ENCODE results near the gene WRAP73.

The WRAP73 gene

DNA sequence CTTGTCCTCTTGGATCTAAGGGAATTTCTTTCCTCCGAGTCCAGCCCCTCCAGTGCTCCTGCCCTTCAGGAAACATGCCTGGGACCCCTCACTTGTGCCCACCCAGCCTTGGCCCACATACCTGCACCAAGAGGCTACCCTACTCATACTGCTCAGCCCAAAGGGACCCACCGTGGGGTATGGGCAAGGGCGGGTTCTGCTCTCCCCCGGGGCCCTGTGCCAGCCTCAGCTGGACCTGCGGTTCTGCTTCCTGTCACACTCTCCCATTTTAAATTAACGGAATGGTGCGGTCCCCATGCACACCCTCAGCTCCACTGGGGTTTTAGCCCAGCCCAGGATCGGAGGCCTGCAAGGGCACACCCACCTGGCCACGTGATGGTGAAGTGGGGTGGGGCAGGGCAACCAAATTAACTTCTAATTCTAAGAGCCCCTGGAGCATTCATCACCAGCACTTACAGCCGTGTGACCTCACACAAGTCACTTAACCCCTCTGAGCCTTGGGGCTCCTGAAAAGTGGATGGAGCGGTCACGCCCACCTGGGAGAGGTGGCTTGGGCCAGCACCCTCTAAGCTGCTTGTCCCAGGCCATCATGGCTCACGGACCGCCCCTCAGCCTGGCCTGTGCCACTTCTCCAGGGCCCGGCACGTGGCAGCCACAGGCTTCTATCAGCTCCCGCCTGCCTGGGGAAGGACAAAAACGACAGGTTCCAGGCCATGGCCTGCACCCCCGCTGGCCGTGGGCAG is 30.8 kb upstream of the WRAP73 start:
- no peaks in the 10 kb centered on the region for H3K36me3 ChIP-seq
- no peak for DNase-seq
- no peaks in the 10 kb centered on the region for H3K27me3 ChIP-seq
- no peaks in the 10 kb centered on the region for H3K9me3 ChIP-seq
- no peaks in the 10 kb centered on the region for H3K4me1 ChIP-seq
- TF ChIP-seq, protein P1, sequence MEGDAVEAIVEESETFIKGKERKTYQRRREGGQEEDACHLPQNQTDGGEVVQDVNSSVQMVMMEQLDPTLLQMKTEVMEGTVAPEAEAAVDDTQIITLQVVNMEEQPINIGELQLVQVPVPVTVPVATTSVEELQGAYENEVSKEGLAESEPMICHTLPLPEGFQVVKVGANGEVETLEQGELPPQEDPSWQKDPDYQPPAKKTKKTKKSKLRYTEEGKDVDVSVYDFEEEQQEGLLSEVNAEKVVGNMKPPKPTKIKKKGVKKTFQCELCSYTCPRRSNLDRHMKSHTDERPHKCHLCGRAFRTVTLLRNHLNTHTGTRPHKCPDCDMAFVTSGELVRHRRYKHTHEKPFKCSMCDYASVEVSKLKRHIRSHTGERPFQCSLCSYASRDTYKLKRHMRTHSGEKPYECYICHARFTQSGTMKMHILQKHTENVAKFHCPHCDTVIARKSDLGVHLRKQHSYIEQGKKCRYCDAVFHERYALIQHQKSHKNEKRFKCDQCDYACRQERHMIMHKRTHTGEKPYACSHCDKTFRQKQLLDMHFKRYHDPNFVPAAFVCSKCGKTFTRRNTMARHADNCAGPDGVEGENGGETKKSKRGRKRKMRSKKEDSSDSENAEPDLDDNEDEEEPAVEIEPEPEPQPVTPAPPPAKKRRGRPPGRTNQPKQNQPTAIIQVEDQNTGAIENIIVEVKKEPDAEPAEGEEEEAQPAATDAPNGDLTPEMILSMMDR (IDR thresholded peaks at IDR 0.05; ENCODE audit: low read depth, low read length) = no peak
- H3K4me3 ChIP-seq (ENCODE audit: low read depth, low read length) = no peak overlapping the region

DNA sequence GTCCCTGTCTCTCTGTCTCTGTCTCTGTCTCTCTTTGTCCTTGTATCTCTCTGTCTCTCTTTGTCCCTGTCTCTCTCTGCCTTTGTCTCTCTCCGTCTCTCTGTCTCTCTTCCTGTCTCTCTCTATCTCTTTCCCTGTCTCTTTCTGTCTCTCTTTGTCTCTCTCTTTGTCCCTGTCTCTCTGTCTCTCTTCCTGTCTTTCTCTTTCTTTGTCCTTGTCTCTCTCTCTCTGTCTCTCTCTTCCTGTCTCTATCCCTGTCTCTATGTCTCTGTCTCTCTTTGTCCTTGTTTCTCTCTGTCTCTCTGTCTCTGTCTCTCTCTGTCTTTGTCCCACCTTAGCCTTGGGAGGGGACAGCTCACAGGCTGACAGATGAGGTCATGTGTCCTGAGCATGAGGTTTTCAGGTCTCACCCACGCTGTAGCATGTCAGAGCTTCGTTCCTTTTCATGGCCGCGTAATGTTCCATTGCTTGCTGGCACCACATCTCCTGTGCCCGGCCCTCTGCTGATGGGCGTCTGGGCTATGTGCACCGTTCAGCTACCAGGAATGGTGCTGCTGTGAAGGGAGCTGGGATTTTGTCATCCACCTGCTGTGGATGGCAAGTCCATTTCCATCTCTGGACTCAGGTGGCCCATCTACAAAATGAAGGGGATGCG is 30.0 kb upstream of the WRAP73 start:
- Histone ChIP-seq H3K4me1 (no peaks in the 10 kb centered on the region), H3K9me3 (no peaks in the 10 kb centered on the region), H3K4me3 (ENCODE audit: low read depth, low read length) (no peak overlapping the region), H3K36me3 (no peaks in the 10 kb centered on the region), H3K27me3 (no peaks in the 10 kb centered on the region)
- TF ChIP-seq, protein P1 (IDR thresholded peaks at IDR 0.05; ENCODE audit: low read depth, low read length) = no peak
- DNase-seq = no peak

DNA sequence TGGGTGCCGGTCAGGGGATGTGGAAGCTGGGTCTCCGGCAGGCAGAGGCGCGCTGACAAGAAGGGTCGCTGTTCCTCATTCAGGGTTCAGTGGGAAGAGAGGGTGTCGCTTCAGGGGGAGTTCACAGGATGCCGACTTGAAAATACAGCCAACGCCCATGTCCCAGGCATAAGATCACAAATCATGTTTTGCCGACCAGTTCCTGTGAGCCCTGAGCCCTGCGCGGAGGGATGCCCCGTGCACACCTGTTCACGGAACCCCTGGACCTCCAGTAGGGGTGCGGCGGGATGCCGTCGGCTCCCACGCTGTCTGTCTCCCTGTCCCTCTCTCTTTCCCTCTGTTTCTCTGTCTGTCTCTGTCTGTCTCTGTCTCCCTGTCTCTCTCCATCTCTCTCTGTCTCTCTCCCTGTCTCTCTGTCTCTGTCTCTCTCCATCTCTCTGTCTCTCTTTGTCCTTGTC is 29.2 kb upstream of the WRAP73 start:
- H3K36me3 ChIP-seq = no peaks in the 10 kb centered on the region
- DNase-seq = no peak
- TF ChIP-seq, protein P1 (IDR thresholded peaks at IDR 0.05; ENCODE audit: low read depth, low read length) = no peak
- H3K27me3 ChIP-seq = no peaks in the 10 kb centered on the region
- H3K4me3 ChIP-seq (ENCODE audit: low read depth, low read length) = no peak overlapping the region
- H3K9me3 ChIP-seq = no peaks in the 10 kb centered on the region
- no peaks in the 10 kb centered on the region for H3K4me1 ChIP-seq

DNA sequence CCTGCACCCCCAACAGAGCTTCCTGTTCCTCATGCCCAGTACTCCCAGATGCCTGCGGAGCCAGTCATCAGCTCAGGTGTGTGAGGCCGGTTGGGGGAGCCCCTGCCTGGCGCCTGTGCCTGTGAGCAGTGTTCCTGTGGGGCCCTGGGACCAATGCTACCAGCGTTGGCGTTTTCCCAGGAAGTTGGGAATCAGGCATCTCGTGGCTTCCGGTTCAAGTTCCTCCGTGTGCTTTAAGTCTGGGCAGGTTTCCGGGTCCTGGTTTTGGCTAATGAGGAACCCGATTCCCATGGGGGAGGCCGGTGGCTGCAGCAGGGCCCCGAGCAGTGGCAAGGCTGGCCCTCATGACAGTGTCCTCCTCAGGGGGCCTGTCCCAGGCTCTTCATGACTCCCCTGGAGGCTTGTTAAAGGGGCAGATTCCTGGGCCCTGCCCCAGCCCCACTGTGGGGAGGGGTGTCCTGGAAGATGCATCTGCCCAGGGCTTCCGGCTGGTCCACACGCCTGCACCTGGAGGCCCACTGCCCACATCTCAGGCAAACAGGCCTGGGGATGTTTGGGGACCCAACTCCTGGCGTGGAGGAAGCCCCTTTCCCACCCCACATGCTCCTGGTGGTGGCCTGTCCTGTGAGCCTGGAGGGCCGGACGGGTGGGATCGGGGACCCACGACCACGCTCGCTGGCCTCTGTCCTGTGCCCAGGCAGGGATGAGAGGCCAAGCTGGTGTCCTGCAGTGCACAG is 28.6 kb upstream of the WRAP73 start:
- TF ChIP-seq, protein P1 (IDR thresholded peaks at IDR 0.05; ENCODE audit: low read depth, low read length) = no peak
- Histone ChIP-seq H3K27me3 (no peaks in the 10 kb centered on the region), H3K4me3 (ENCODE audit: low read depth, low read length) (no peak overlapping the region), H3K4me1 (no peaks in the 10 kb centered on the region), H3K36me3 (no peaks in the 10 kb centered on the region), H3K9me3 (no peaks in the 10 kb centered on the region)
- DNase-seq = no peak

DNA sequence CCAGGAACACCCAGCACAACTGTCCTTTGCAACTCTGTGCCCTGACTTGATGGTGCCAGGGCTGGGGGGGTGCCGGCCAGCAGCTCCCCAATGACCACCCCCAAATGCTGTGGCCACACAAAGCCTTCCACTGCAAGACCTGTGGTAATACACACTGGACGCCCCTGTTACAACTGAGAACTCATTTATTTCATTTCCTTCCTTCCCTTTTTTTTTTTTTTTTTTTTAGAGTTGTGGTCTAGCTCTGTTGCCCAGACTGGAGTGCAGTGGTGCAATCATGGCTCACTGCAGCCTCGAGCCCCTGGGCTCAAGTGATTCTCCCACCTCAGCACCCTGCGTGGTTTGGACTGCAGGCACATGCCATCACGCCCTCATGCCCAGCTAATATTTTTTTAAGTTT is 27.6 kb upstream of the WRAP73 start:
- H3K27me3 ChIP-seq = no peaks in the 10 kb centered on the region
- no peaks in the 10 kb centered on the region for H3K4me1 ChIP-seq
- no peak overlapping the region for H3K4me3 ChIP-seq (ENCODE audit: low read depth, low read length)
- no peaks in the 10 kb centered on the region for H3K9me3 ChIP-seq
- no peaks in the 10 kb centered on the region for H3K36me3 ChIP-seq
- TF ChIP-seq, protein P1 (IDR thresholded peaks at IDR 0.05; ENCODE audit: low read depth, low read length) = no peak
- DNase-seq = no peak

All from BE2C (cell line).